ENCODE measurements around the gene DDR2.

Gene DDR2

GRCh38 chr1:162641114-162641513 lies 8.8 kb downstream of the DDR2 start:
- DNase-seq (ENCODE audit: insufficient read length, low spot score): no peak
- no peak for FAIRE-seq
- no peak for TF ChIP-seq TAF1 (IDR thresholded peaks at IDR 0.05; ENCODE audit: low read depth, low read length)
- no peak for TF ChIP-seq POLR2AphosphoS5 (IDR thresholded peaks at IDR 0.05; ENCODE audit: low read depth, low read length)
- TF ChIP-seq SPI1 (IDR thresholded peaks at IDR 0.05; ENCODE audit: low read depth, low read length): no peak
- TF ChIP-seq POLR2A (IDR thresholded peaks at IDR 0.05; ENCODE audit: low read depth, low read length): no peak
- no peak for TF ChIP-seq PAX5 (IDR thresholded peaks at IDR 0.05; ENCODE audit: insufficient read depth, low read length, severe bottlenecking)
- no peak for TF ChIP-seq POU2F2 (IDR thresholded peaks at IDR 0.05; ENCODE audit: low read depth, low read length)

- DNase-seq (ENCODE audit: insufficient read length, low spot score) (no peak), FAIRE-seq (no peak)
- TF ChIP-seq POLR2A (IDR thresholded peaks at IDR 0.05; ENCODE audit: low read depth, low read length) (no peak), POLR2AphosphoS5 (IDR thresholded peaks at IDR 0.05; ENCODE audit: low read depth, low read length) (no peak), PAX5 (IDR thresholded peaks at IDR 0.05; ENCODE audit: insufficient read depth, low read length, severe bottlenecking) (no peak), TAF1 (IDR thresholded peaks at IDR 0.05; ENCODE audit: low read depth, low read length) (no peak), POU2F2 (IDR thresholded peaks at IDR 0.05; ENCODE audit: low read depth, low read length) (no peak), SPI1 (IDR thresholded peaks at IDR 0.05; ENCODE audit: low read depth, low read length) (no peak)
These were observed 12.7 kb downstream of the DDR2 start for GRCh38 chr1:162644986-162645314.

GRCh38 chr1:162645666-162646065 lies 13.4 kb downstream of the DDR2 start:
- TF ChIP-seq POU2F2 (IDR thresholded peaks at IDR 0.05; ENCODE audit: low read depth, low read length): no peak
- TF ChIP-seq PAX5 (IDR thresholded peaks at IDR 0.05; ENCODE audit: insufficient read depth, low read length, severe bottlenecking): no peak
- no peak for TF ChIP-seq POLR2A (IDR thresholded peaks at IDR 0.05; ENCODE audit: low read depth, low read length)
- TF ChIP-seq POLR2AphosphoS5 (IDR thresholded peaks at IDR 0.05; ENCODE audit: low read depth, low read length): no peak
- TF ChIP-seq TAF1 (IDR thresholded peaks at IDR 0.05; ENCODE audit: low read depth, low read length): no peak
- no peak for TF ChIP-seq SPI1 (IDR thresholded peaks at IDR 0.05; ENCODE audit: low read depth, low read length)
- no peak for FAIRE-seq

GRCh38 chr1:162649583-162649982 lies 17.3 kb downstream of the DDR2 start:
- FAIRE-seq (no peak), DNase-seq (ENCODE audit: insufficient read length, low spot score) (no peak)
- TF ChIP-seq TAF1 (IDR thresholded peaks at IDR 0.05; ENCODE audit: low read depth, low read length) (no peak), SPI1 (IDR thresholded peaks at IDR 0.05; ENCODE audit: low read depth, low read length) (no peak), POLR2A (IDR thresholded peaks at IDR 0.05; ENCODE audit: low read depth, low read length) (no peak), PAX5 (IDR thresholded peaks at IDR 0.05; ENCODE audit: insufficient read depth, low read length, severe bottlenecking) (no peak), POU2F2 (IDR thresholded peaks at IDR 0.05; ENCODE audit: low read depth, low read length) (no peak), POLR2AphosphoS5 (IDR thresholded peaks at IDR 0.05; ENCODE audit: low read depth, low read length) (no peak)

More at GRCh38 chr1:162645666-162646065, 13.4 kb downstream of the DDR2 start:
- no peak for DNase-seq (ENCODE audit: insufficient read length, low spot score)

GRCh38 chr1:162654915-162655620 lies 22.8 kb downstream of the DDR2 start:
- TF ChIP-seq POU2F2 (IDR thresholded peaks at IDR 0.05; ENCODE audit: low read depth, low read length) (no peak), POLR2A (IDR thresholded peaks at IDR 0.05; ENCODE audit: low read depth, low read length) (no peak), TAF1 (IDR thresholded peaks at IDR 0.05; ENCODE audit: low read depth, low read length) (no peak), SPI1 (IDR thresholded peaks at IDR 0.05; ENCODE audit: low read depth, low read length) (no peak), POLR2AphosphoS5 (IDR thresholded peaks at IDR 0.05; ENCODE audit: low read depth, low read length) (no peak), PAX5 (IDR thresholded peaks at IDR 0.05; ENCODE audit: insufficient read depth, low read length, severe bottlenecking) (no peak)
- no peak for FAIRE-seq
- DNase-seq (ENCODE audit: insufficient read length, low spot score): no peak

GRCh38 chr1:162656266-162656665 lies 24.0 kb downstream of the DDR2 start:
- FAIRE-seq (no peak), DNase-seq (ENCODE audit: insufficient read length, low spot score) (no peak)
- no peak for TF ChIP-seq POLR2AphosphoS5 (IDR thresholded peaks at IDR 0.05; ENCODE audit: low read depth, low read length)
- TF ChIP-seq POU2F2 (IDR thresholded peaks at IDR 0.05; ENCODE audit: low read depth, low read length): no peak
- no peak for TF ChIP-seq PAX5 (IDR thresholded peaks at IDR 0.05; ENCODE audit: insufficient read depth, low read length, severe bottlenecking)
- no peak for TF ChIP-seq TAF1 (IDR thresholded peaks at IDR 0.05; ENCODE audit: low read depth, low read length)
- TF ChIP-seq POLR2A (IDR thresholded peaks at IDR 0.05; ENCODE audit: low read depth, low read length): no peak
- no peak for TF ChIP-seq SPI1 (IDR thresholded peaks at IDR 0.05; ENCODE audit: low read depth, low read length)

- FAIRE-seq (no peak), DNase-seq (ENCODE audit: insufficient read length, low spot score) (no peak)
- no peak for TF ChIP-seq POLR2A (IDR thresholded peaks at IDR 0.05; ENCODE audit: low read depth, low read length)
- no peak for TF ChIP-seq POU2F2 (IDR thresholded peaks at IDR 0.05; ENCODE audit: low read depth, low read length)
- no peak for TF ChIP-seq PAX5 (IDR thresholded peaks at IDR 0.05; ENCODE audit: insufficient read depth, low read length, severe bottlenecking)
- TF ChIP-seq SPI1 (IDR thresholded peaks at IDR 0.05; ENCODE audit: low read depth, low read length): no peak
- TF ChIP-seq TAF1 (IDR thresholded peaks at IDR 0.05; ENCODE audit: low read depth, low read length): no peak
- no peak for TF ChIP-seq POLR2AphosphoS5 (IDR thresholded peaks at IDR 0.05; ENCODE audit: low read depth, low read length)
These were observed 28.3 kb downstream of the DDR2 start for GRCh38 chr1:162660574-162660973.

GRCh38 chr1:162661336-162661735 lies 29.1 kb downstream of the DDR2 start:
- no peak for DNase-seq (ENCODE audit: insufficient read length, low spot score)
- TF ChIP-seq POLR2A (IDR thresholded peaks at IDR 0.05; ENCODE audit: low read depth, low read length) (no peak), SPI1 (IDR thresholded peaks at IDR 0.05; ENCODE audit: low read depth, low read length) (no peak), POLR2AphosphoS5 (IDR thresholded peaks at IDR 0.05; ENCODE audit: low read depth, low read length) (no peak), TAF1 (IDR thresholded peaks at IDR 0.05; ENCODE audit: low read depth, low read length) (no peak), PAX5 (IDR thresholded peaks at IDR 0.05; ENCODE audit: insufficient read depth, low read length, severe bottlenecking) (no peak), POU2F2 (IDR thresholded peaks at IDR 0.05; ENCODE audit: low read depth, low read length) (no peak)
- FAIRE-seq: no peak

- FAIRE-seq (no peak), DNase-seq (ENCODE audit: insufficient read length, low spot score) (no peak)
- TF ChIP-seq POLR2A (IDR thresholded peaks at IDR 0.05; ENCODE audit: low read depth, low read length) (no peak), TAF1 (IDR thresholded peaks at IDR 0.05; ENCODE audit: low read depth, low read length) (no peak), POU2F2 (IDR thresholded peaks at IDR 0.05; ENCODE audit: low read depth, low read length) (no peak), SPI1 (IDR thresholded peaks at IDR 0.05; ENCODE audit: low read depth, low read length) (no peak), PAX5 (IDR thresholded peaks at IDR 0.05; ENCODE audit: insufficient read depth, low read length, severe bottlenecking) (no peak), POLR2AphosphoS5 (IDR thresholded peaks at IDR 0.05; ENCODE audit: low read depth, low read length) (no peak)
These were observed 29.7 kb downstream of the DDR2 start for GRCh38 chr1:162662013-162662412.

Measured in GM12891 (cell line).